ENCODE results near the gene ARHGAP15. TPM values are rescaled to one million over a fixed set of nuclear protein-coding genes. Genes with fewer than 3 reads are reported as not detected.

Gene ARHGAP15
- total RNA-seq, 1 donor from 2014 or later: not detected

GRCh38 chr2:143779021-143779420, 649.8 kb downstream of the ARHGAP15 start:
- no peak overlapping the region for H3K27ac Mint-ChIP-seq (ENCODE audit: unreplicated experiment)
- H3K36me3 Mint-ChIP-seq (ENCODE audit: unreplicated experiment): no peaks in the 10 kb centered on the region
- DNase-seq: no peak
- H3K4me3 Mint-ChIP-seq (ENCODE audit: unreplicated experiment): no peak overlapping the region
- no peaks in the 10 kb centered on the region for H3K9me3 Mint-ChIP-seq (ENCODE audit: unreplicated experiment)
- no peaks in the 10 kb centered on the region for H3K27me3 Mint-ChIP-seq (ENCODE audit: unreplicated experiment)
- no peak for TF ChIP-seq CTCF (IDR thresholded peaks at IDR 0.05; ENCODE audit: partially characterized antibody, unreplicated experiment)
- H3K4me1 Mint-ChIP-seq (ENCODE audit: low read depth, unreplicated experiment): peaks cover 3% of the 10 kb centered on the region

- H3K9me3 Mint-ChIP-seq (ENCODE audit: unreplicated experiment): peaks cover 2% of the 10 kb centered on the region
- no peak for TF ChIP-seq CTCF (IDR thresholded peaks at IDR 0.05; ENCODE audit: partially characterized antibody, unreplicated experiment)
- H3K27me3 Mint-ChIP-seq (ENCODE audit: unreplicated experiment): no peaks in the 10 kb centered on the region
- no peak overlapping the region for H3K27ac Mint-ChIP-seq (ENCODE audit: unreplicated experiment)
- no peak for DNase-seq
- no peak overlapping the region for H3K4me3 Mint-ChIP-seq (ENCODE audit: unreplicated experiment)
- H3K4me1 Mint-ChIP-seq (ENCODE audit: low read depth, unreplicated experiment): peaks cover 6% of the 10 kb centered on the region
- H3K36me3 Mint-ChIP-seq (ENCODE audit: unreplicated experiment): no peaks in the 10 kb centered on the region
These were observed 657.0 kb downstream of the ARHGAP15 start for GRCh38 chr2:143786026-143786765.

GRCh38 chr2:143787674-143788073, 658.5 kb downstream of the ARHGAP15 start:
- no peak for DNase-seq
- no peaks in the 10 kb centered on the region for H3K27me3 Mint-ChIP-seq (ENCODE audit: unreplicated experiment)
- no peak overlapping the region for H3K4me3 Mint-ChIP-seq (ENCODE audit: unreplicated experiment)
- H3K36me3 Mint-ChIP-seq (ENCODE audit: unreplicated experiment): no peaks in the 10 kb centered on the region
- TF ChIP-seq CTCF (IDR thresholded peaks at IDR 0.05; ENCODE audit: partially characterized antibody, unreplicated experiment): no peak
- peaks cover 2% of the 10 kb centered on the region for H3K9me3 Mint-ChIP-seq (ENCODE audit: unreplicated experiment)
- no peak overlapping the region for H3K27ac Mint-ChIP-seq (ENCODE audit: unreplicated experiment)
- peaks cover 6% of the 10 kb centered on the region for H3K4me1 Mint-ChIP-seq (ENCODE audit: low read depth, unreplicated experiment)

GRCh38 chr2:143792602-143793001, 663.4 kb downstream of the ARHGAP15 start:
- no peak for DNase-seq
- peaks cover 2% of the 10 kb centered on the region for H3K4me1 Mint-ChIP-seq (ENCODE audit: low read depth, unreplicated experiment)
- TF ChIP-seq CTCF (IDR thresholded peaks at IDR 0.05; ENCODE audit: partially characterized antibody, unreplicated experiment): no peak
- no peak overlapping the region for H3K4me3 Mint-ChIP-seq (ENCODE audit: unreplicated experiment)
- peaks cover 2% of the 10 kb centered on the region for H3K27me3 Mint-ChIP-seq (ENCODE audit: unreplicated experiment)
- H3K36me3 Mint-ChIP-seq (ENCODE audit: unreplicated experiment): no peaks in the 10 kb centered on the region
- H3K9me3 Mint-ChIP-seq (ENCODE audit: unreplicated experiment): peaks cover 1% of the 10 kb centered on the region
- H3K27ac Mint-ChIP-seq (ENCODE audit: unreplicated experiment): no peak overlapping the region

- Mint-ChIP-seq H3K9me3 (ENCODE audit: unreplicated experiment) (peaks cover 4% of the 10 kb centered on the region), H3K4me3 (ENCODE audit: unreplicated experiment) (no peak overlapping the region), H3K36me3 (ENCODE audit: unreplicated experiment) (no peaks in the 10 kb centered on the region), H3K4me1 (ENCODE audit: low read depth, unreplicated experiment) (no peaks in the 10 kb centered on the region), H3K27me3 (ENCODE audit: unreplicated experiment) (peaks cover 2% of the 10 kb centered on the region), H3K27ac (ENCODE audit: unreplicated experiment) (no peak overlapping the region)
- DNase-seq: no peak
- TF ChIP-seq CTCF (IDR thresholded peaks at IDR 0.05; ENCODE audit: partially characterized antibody, unreplicated experiment): no peak
These were observed 664.2 kb downstream of the ARHGAP15 start for GRCh38 chr2:143793381-143793780.

Measured in glutamatergic neuron (in vitro differentiated cells).